Endothelial cell of umbilical vein (primary cell): Measurements from ENCODE around the gene RRP36.

Source experiments
- CTCF ChIP-seq, 2 donors: IDR thresholded peaks; 1 replicate in 1 of 2; 2 replicates in 1 of 2; pipeline ENCODE4 v1.5.1; 2011; ENCODE audit warnings: low read length in 2 of 2, mild to moderate bottlenecking in 2 of 2, moderate library complexity in 2 of 2, control low read depth in 1 of 2, inconsistent platforms in 1 of 2, low read depth in 1 of 2; ENCODE audit not compliant: insufficient read depth in 1 of 2; ENCODE audit errors: extremely low read depth in 1 of 2
- EZH2 ChIP-seq: IDR thresholded peaks from 2 replicates; pipeline ENCODE4 v1.6.1; 2012; ENCODE audit warnings: borderline replicate concordance, low read depth, mild to moderate bottlenecking, moderate library complexity, low read length, inconsistent platforms; ENCODE audit not compliant: severe bottlenecking
- FOS ChIP-seq: IDR thresholded peaks from 2 replicates; pipeline ENCODE4 v1.6.1; 2011; ENCODE audit warnings: mild to moderate bottlenecking, low read length, moderate library complexity, borderline replicate concordance; ENCODE audit not compliant: insufficient read depth
- JUN ChIP-seq: IDR thresholded peaks from 2 replicates; pipeline ENCODE4 v1.6.1; 2011; ENCODE audit warnings: borderline replicate concordance, low read depth; ENCODE audit not compliant: insufficient read length, insufficient read depth
- POLR2A ChIP-seq: IDR thresholded peaks from 2 replicates; pipeline ENCODE4 v1.6.1; 2012; ENCODE audit warnings: low read depth, mild to moderate bottlenecking, control low read depth, low read length
- POLR2AphosphoS5 ChIP-seq: IDR thresholded peaks from 2 replicates; pipeline ENCODE4 v1.6.1; 2012; ENCODE audit warnings: low read depth, mild to moderate bottlenecking, control low read depth, low read length, moderate library complexity; ENCODE audit not compliant: insufficient read depth

DNA sequence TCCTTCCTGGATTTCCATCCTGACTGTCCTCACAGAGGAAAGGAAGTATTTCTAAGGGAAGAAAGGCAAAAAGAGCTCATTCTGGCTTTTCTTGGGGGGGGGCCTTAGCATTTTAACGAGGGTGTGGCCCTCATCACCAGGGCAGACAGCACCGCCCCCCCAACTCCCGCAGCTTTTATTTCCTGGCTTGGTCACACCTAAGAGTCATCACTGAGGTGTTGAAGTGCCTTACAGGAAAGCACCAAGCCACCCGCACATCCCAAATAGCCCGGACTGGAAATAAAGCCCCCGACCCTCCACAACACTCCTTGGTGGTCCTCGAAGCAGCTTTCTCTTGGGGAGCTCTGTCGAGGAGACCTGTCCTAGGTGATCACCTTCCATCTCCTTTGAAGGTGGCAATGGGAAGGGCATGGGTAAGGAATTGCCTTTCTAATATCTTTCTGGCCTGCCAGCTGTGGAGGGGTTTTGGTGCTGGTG lies 55.9 kb downstream of the RRP36 start:
- no peak for TF ChIP-seq POLR2AphosphoS5
- TF ChIP-seq CTCF (IDR thresholded peaks at IDR 0.05; ENCODE audit: extremely low read depth in 1 of 2, insufficient read depth in 1 of 2, low read depth in 1 of 2, low read length in 2 of 2), result no peak
- TF ChIP-seq POLR2A, result no peak
- no peak for TF ChIP-seq FOS
- TF ChIP-seq EZH2, result no peak
- TF ChIP-seq JUN, result no peak
